Glomerular visceral epithelial cell (primary cell): ENCODE data around the gene CRELD1.
A peak's percentile ranks its signal among the peaks of the same experiment; 100 is the strongest.
"Not testable (repeated sequence)": the region's sequence is repeated elsewhere in the genome, so short reads cannot be mapped to it uniquely, and the experiment has no call there.

Source experiments
- DNase-seq: peaks from one replicate; pipeline ENCODE4 v3.0.0-alpha.2; 2016; ENCODE audit errors: extremely low spot score

Gene CRELD1, protein sequence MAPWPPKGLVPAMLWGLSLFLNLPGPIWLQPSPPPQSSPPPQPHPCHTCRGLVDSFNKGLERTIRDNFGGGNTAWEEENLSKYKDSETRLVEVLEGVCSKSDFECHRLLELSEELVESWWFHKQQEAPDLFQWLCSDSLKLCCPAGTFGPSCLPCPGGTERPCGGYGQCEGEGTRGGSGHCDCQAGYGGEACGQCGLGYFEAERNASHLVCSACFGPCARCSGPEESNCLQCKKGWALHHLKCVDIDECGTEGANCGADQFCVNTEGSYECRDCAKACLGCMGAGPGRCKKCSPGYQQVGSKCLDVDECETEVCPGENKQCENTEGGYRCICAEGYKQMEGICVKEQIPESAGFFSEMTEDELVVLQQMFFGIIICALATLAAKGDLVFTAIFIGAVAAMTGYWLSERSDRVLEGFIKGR

GRCh38 chr3:9933561-9934234 is at the start of gene CRELD1:
Gene CRELD1 (plus strand): TSS chr3:9933834. CDS start chr3:9934439, 605 bp downstream.
- DNase-seq, result peak; percentile 91

- DNase-seq, result peak; percentile 61
Measured at GRCh38 chr3:9884555-9885165, 49.0 kb upstream of the CRELD1 start.

DNA sequence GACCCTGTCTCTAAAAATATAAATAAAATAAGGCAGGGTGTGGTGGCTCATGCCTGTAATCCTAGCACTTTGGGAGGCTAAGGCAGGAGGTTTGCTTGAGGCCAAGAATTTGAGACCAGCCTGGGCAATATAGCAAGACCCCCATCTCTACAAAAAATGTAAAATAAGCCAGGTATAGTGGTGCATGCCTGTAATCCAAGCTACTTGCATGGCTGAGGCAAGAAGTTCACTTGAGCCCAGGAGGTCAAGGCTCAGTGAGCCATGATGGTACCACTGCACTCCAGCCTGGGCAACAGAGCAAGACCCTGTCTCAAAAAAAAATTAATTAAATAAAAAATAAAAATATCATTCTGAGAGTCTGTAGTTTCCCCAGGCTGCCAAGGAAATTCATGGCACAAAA is 47.3 kb upstream of the CRELD1 start:
- no peak for DNase-seq

DNA sequence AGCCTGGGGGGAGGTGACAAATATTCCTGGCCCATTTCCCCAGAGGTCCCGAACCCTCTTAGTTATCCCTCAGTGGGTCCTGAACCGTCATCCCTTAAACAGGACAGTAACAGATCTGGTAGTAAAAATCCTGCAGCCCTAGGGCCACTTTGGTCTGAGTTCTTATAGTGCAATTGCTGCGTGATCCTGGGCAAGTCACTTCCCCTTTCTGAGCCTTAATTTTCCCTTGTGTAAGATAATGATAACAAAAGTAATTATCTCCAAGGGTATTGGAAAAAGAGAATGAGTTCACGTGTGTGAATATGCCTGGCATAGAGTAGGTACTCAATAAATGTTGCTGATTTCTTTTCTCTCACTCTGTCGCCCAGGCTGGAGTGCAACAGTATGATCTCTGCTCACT is 46.2 kb upstream of the CRELD1 start:
- no peak for DNase-seq

- no peak for DNase-seq
Measured at GRCh38 chr3:9888540-9888939, 45.1 kb upstream of the CRELD1 start.

GRCh38 chr3:9889405-9889804 is 44.2 kb upstream of the CRELD1 start:
- no peak for DNase-seq

GRCh38 chr3:9890249-9891071 is 43.2 kb upstream of the CRELD1 start, which contains the start of gene JAGN1:
Gene JAGN1 (plus strand): TSS chr3:9890610. CDS start chr3:9890723, 113 bp downstream.
- DNase-seq, result peak; percentile 89

GRCh38 chr3:9891072-9891622 is 42.5 kb upstream of the CRELD1 start:
- no peak for DNase-seq

- DNase-seq, result no peak
Measured at GRCh38 chr3:9893739-9894138, 39.9 kb upstream of the CRELD1 start.

DNA sequence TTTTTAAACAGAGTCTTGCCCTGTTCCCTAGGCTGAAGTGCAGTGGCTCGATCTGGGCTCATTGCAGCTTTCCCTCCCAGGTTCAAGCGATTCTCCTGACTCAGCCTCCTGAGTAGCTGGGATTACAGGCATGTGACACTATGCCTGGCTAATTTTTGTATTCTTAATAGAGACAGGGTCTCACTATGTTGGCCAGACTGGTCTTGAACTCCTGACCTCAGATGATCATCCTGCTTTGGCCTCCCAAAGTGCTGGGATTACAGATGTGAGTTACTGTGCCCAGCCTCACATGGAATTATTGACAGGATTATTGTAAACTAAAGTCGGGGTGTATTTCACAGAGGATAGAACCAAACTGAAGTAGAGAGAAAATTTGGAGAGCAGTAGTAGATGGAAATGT is 37.9 kb upstream of the CRELD1 start:
- DNase-seq, result not testable (repeated sequence)

- not testable (repeated sequence) for DNase-seq
Measured at GRCh38 chr3:9896755-9897407, 36.8 kb upstream of the CRELD1 start.

- peak; percentile 95 for DNase-seq
Measured at GRCh38 chr3:9897408-9898372, 35.9 kb upstream of the CRELD1 start.

DNA sequence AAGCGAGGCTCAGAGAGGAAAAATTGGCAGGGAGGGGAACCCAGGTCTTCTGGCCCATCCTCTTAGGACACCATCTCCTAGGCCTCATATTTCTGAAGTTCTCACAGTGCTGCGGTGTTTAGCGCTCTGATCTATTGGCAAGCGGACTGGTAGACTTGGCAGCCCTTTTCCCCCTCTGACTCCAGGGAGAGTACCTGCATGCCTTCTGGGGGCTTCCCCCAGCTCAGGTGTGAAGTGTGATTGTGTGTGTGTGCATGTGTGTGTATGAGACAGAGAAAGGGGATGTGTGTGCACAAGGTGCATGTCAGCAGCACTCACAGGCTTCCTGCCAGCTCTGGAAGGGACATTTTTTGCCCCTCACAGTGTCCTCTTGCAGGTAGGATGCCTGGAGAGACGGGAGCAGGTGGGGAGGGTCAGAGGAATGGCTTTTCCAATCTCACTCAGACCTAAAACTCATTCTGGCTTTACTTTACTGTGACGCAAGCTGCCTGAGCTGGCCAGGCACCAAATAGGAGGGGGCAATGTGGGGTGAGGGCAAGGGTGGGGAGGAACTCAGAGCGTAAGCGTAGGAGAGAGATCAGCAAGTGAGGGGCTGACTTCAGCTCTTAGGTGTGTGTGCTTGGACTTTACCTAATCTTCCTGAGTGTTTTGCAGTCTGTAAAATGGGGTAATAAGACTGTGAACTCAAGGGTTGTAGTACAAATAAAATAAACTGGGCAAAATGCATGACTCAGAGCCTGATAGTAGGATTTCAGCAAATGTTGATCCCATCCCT is 35.0 kb upstream of the CRELD1 start:
- DNase-seq, result no peak

DNA sequence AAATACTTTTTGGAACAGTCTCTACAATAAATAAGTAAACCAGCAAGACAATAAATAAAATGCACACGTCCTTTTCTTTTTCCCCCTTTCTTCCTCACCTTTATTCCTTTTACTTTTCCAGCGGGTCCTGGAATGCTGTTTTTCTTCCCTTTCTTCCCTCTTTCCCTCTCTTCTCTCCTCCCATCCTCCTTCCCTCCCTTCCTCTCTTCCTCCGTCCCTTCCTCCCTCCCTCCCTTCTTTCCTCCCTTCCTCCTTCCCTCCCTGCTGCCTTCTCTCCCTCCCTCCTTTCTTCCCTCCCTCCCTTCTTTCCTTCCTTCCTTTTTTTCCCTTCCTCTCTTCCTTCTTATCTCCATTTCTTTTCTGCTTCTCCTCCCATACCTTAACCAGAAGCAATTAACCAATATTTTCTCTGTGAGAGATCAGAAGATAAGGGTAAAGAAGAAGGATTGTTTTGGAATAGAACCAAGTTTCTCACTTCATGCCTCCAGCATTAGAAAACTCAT is 34.3 kb upstream of the CRELD1 start:
- no peak for DNase-seq

GRCh38 chr3:9900965-9901415 is 32.6 kb upstream of the CRELD1 start:
- DNase-seq, result not testable (repeated sequence)

GRCh38 chr3:9901967-9902366 is 31.7 kb upstream of the CRELD1 start:
- DNase-seq, result no peak

DNA sequence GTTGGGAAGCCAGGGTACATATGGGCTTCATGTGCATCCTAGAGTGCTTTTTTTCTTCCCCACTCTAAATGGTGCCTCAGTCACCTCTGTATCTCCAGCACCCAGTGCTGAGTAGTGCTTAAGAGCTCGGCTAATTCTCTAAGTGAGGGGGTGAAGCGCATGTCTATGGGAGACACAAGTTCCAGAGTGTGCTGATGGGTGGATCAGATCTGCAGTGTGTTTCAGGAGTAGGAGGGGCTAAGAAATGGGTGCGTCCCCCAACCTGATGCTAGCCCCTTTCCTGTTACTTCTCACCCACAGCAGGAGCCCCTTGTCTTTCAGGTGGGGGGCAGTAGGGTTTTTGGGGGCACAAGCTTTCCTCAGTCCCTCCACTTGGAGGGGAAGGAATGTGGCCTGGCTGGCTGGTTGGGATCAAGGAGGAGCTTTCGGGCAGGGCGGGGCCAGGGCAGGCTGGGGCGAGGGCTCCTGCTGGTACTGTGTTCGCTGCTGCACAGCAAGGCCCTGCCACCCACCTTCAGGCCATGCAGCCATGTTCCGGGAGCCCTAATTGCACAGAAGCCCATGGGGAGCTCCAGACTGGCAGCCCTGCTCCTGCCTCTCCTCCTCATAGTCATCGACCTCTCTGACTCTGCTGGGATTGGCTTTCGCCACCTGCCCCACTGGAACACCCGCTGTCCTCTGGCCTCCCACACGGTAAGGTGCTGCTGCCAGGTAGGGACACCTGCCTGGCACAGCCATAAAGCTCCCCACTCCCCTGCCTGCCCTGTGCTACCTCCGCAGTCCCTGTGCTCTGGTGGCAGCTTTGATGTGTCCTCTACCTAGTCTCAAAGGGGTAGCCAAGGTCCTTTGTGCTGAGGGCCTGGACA is 31.0 kb upstream of the CRELD1 start, which contains the start of gene IL17RE:
IL17RE (plus strand) TSS at position 477 of the 866 bp plus-strand sequence; CDS start at position 562, 85 bp downstream.
- DNase-seq, result no peak
